T-helper 9 cell (primary cell): ENCODE results near the gene NAA80.
A peak's percentile ranks its signal among the peaks of the same experiment; 100 is the strongest.
"Not testable (repeated sequence)": the region's sequence is repeated elsewhere in the genome, so short reads cannot be mapped to it uniquely, and the experiment has no call there.

Source experiments
- DNase-seq: peaks from one replicate; pipeline ENCODE4 v3.0.0-alpha.2; 2020

The NAA80 gene

DNA sequence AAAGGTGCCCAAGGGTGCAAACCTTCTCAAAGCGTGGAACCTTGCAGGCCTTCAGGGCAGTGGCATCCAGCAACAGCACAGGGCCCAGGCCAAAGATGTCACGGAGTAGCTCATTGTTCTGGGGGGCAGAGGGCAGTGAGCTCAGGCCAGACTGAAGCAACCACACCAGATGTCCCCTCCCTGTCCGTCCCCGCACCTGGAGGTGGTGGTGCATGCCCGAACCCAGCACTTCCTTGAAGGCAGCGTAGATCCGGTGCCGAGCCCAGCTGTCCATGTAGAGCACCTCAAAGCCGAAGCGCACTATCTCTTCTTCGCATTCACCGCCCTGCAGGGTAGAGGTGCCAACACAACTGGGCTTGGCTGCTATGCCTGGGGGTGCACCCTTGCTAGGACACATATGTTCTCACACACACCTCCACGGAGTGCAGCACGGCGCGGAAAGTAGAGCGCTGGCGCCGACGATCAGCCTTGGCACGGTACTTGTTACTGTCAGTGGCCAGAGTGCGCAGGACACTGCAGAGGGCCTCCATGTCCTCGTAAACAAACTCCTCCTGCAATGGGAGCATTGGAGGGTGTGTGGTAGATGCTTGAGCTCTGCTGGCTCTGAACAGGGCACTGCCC, 10.7 kb downstream of the NAA80 start:
- DNase-seq, result no peak

DNA sequence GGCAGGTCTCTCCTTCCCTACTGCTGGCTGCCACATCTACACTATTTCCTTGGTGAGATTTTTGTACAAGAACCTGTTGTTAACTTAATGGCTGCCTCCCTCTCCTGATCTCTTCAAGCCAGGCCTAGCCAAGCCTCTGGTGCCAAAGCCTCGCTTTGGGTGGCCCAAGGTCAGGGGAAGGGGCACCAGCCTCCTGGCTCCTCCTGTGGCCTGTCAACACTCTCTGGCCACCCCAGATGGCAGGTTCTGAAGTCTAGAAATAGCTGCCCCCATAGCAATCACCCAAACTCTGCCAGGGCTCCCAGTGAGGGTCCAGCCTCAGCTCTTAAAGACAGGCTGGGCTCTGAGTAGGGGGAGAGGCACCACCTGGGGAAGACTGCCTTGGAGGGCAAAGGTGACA, 11.9 kb downstream of the NAA80 start:
- DNase-seq, result no peak

DNA sequence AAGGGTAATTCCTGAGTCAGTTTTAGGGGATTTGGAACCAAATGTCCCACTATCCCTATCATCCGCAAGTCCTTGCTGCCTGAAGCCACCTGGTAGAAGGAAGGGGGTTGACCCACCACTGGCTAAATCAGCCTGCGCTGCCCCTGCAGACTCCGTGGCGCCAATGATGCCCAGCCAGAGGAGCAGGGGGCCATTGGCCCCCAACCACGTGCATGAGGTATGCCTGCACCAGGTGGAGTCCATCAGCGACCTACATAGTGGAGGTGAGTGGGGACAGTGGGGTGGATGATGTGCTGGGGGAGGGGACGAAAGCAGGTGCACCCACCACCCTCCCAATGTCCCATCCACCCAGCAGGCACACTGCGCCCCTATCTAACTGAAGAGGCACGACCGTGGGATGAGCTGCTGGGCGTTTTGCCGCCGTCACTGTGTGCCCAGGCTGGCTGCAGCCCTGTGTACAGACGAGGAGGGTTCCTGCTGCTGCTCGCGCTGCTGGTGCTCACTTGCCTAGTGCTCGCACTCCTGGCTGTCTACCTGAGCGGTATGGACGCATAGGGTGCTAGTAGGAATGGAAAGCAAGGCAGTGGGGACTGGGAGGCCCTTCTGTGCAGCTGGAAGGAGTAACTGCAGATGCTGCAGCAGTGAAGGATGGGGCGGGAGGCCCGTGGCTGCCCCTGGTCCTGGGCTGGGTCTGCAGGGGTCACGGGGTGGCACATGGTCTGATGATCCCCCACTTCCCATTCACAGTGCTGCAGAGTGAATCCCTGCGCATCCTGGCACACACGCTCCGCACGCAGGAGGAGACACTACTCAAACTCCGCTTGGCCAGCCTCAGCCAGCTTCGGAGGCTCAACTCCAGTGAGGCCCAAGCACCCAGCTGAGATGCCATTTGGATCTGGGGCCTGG, 12.6 kb downstream of the NAA80 start:
- no peak for DNase-seq

DNA sequence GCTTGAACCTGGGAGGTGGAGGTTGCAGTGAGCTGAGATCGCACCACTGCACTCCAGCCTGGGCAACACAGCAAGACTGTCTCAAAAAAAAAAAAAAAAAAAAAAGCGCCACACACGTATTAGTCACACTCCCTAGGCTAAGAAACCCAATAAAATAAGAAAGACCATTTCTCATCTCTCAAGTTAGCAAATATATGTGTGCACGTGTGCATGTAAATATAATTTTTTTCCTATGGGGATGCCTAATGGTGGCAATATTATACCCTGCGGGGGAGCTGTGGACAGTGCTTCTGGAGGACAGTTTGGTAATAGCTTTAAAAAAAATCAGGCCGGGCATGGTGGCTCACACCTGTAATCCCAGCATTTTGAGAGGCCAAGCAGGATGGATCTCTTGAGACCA, 15.1 kb downstream of the NAA80 start:
- DNase-seq, result not testable (repeated sequence)

DNA sequence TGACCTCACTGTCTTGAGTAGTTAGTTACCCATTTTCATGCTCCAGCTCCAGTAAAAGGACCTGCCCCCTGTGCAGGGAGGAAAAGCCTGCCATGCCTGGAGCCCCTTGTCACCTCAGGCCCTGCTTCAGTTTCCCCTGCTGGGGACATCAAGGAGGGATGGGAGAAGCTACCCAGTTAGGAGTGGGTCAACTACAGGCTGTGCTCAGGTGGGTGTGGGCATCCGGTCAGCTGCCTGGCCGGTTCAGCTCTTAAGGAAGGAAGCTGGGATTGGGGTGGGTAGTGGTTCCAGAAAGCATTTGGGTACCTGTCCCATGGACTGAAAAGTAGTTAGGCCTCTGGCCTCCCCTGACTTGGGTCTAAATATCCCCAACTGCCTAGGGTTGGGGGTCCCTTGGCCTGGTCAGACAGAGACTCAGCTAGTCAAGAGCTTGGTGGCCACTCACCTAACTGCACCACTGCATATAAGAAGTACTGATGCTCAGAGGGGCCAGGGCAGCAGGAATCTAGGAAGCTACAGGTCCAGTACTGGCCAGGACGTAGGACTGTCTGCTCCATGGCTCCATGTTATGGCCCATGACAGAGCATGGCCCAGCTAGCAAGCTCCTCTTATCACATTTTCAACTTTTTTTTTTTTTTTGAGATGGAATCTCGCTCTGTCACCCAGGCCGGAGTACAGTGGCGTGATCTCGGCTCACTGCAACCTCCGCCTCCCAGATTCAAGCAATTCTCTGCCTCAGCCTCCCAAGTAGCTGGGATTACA, 19.8 kb downstream of the NAA80 start:
- DNase-seq, result no peak

DNA sequence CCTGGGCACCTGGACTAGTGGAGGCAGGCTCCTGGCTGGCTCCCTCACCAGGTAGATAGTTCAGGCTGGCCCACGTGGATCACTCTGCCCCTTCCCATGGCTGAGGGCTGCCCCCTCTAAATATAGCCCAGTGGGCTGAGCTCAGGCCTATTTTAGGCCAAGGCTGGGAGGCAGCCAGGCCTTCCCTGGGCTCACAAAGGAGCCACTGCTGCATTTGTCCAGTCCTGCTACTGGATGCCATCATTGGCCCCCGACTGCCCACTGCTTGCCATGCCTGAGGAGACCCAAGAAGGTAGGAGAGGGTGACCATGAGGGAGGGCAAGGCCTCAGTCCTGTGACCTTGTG, 20.4 kb downstream of the NAA80 start, which contains the start of gene LSMEM2:
TSS of gene LSMEM2 (plus strand) at position 208 of the 345 bp plus-strand sequence. CDS start at position 235, 27 bp downstream.
- DNase-seq, result no peak

DNA sequence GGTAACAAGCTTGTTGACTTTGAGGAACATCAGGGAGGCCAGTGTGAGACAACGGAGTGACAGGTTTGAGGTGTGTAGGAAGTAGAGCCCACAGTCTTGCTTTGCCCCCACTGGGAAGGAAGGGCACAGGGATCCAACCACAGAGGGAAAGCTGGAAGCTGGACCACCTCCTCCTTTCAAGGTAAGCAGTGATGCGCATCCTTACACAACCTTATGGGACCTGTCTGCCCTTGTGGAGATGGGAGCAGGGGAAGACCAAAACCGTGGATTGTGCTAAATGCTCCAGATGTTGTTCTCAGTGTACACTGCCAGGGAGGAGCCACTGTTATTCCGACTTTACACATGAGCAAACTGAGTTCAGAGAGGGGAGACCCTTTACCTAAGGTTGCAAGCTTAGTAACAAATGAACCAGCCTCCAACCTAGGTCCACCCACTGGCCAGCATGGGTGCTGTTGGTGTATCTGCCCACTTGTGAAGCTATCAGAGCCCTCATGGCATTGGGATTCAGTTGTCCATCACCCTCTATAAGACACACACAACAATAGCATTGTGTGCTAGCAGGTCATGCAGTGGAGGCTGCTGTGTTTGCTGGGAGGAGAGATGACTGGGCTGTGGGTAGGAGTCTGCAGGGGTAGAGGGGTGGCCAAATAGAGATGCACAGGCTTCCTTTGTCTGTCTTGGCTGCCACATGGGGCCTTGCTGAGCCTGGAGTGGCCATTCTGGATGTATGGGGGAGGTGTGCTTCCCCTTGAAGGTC, 20.9 kb downstream of the NAA80 start:
- DNase-seq, result no peak

DNA sequence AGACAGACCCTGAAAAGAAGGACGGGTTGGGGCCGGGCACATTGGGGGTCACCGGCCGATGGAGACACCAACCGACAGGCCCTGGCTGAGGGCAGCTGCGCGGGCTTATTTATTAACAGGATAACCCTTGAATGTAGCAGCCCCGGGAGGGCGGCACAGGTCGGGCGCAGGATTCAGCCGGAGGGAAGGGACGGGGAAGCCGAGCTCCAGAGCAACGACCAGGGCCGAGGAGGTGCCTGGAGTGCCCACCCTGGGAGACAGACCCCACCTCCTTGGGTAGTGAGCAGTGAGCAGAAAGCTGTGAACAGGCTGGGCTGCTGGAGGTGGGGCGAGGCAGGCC, 22.5 kb downstream of the NAA80 start:
- DNase-seq, result no peak

DNA sequence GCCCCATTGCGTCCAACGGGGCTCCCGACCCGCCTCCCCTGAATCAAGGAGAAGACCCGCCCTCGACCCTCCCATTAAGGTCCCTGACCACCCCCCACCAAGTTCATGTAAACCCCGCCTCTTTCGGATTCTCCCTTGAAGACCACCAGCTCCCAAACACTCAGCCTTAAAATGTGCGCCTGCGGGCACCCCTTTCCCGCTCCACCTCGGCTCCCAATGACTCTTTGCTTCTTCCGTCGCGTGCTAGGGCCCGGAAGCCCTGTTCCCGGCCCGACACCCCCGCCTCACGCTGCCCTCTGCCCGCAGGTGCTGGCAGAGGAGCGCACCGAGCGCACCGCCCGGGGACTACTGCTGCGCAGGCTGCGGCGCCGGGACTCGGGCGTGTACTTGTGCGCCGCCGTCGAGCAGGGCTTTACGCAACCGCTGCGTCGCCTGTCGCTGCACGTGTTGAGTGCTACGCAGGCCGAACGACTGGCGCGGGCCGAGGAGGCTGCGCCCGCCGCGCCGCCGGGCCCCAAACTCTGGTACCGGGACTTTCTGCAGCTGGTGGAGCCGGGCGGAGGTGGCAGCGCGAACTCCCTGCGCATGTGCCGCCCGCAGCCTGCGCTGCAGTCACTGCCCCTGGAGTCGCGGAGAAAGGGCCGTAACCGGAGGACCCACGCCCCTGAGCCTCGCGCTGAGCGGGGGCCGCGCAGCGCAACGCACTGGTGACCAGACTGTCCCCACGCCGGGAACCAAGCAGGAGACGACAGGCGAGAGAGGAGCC, 23.0 kb downstream of the NAA80 start:
- no peak for DNase-seq

DNA sequence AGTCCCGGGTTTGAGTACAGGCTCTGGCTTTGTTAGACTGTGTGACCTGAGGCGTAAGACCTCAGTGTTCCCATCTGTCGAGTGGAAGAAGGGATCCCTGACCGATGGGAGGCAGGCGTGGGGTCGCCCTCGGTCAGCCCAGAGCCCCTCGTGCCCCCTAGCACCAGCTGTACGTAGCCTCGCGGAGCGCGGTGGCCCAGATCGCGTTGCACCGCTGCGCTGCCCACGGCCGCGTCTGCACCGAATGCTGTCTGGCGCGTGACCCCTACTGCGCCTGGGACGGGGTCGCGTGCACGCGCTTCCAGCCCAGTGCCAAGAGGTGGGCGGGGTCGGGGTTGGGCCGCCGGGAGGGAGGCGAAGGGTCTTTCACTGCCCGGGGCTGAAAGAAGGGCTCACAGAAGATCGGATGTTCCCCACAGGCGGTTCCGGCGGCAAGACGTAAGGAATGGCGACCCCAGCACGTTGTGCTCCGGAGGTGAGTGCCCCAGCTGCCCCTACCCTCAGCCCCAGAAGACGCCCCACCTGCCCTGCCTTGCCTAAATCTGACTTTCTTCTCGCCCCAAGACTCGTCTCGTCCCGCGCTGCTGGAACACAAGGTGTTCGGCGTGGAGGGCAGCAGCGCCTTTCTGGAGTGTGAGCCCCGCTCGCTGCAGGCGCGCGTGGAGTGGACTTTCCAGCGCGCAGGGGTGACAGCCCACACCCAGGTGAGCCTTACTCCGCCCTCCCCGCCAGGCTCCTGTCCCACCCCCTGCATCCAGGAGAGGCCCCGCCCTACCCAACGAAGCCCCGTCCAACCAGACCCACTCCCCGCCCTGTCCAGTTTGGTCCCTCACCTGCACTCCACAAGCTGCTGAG, 23.8 kb downstream of the NAA80 start:
- no peak for DNase-seq

DNA sequence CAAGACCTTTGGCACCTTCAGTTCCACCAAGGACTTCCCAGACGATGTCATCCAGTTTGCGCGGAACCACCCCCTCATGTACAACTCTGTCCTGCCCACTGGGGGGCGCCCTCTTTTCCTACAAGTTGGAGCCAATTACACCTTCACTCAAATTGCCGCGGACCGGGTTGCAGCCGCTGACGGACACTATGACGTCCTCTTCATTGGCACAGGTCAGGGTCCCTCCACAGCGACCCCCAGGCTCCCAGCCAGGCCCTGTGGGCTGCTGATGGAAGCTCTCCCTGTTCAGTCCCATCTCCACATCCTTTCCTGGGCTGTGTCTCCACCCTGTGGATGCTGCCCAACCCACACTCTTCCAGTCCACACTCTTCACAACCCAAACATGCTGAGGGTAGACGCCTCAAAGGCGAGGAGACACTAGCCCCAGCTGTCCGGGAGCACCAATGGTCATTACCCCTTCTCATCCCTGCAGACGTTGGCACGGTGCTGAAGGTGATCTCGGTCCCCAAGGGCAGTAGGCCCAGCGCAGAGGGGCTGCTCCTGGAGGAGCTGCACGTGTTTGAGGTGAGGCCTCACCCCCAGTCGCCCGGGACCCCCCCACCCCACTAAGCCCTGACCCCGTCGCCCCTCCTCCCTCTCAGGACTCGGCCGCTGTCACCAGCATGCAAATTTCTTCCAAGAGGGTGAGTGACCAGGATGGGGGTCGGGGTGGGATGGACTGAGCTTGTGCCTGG, 24.7 kb downstream of the NAA80 start:
- DNase-seq, result peak; percentile 72

DNA sequence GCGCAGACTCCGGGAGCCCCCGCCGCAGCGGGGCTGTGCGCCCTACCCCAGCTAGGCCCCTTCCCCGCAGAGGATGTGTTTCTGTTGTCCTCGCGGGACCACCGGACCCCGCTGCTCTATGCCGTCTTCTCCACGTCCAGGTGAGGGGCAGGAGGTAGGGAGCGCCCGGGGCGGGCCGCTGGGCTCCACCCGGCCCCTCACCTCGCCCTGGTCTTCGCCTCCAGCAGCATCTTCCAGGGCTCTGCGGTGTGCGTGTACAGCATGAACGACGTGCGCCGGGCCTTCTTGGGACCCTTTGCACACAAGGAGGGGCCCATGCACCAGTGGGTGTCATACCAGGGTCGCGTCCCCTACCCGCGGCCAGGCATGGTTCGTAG, 25.5 kb downstream of the NAA80 start:
- no peak for DNase-seq

DNA sequence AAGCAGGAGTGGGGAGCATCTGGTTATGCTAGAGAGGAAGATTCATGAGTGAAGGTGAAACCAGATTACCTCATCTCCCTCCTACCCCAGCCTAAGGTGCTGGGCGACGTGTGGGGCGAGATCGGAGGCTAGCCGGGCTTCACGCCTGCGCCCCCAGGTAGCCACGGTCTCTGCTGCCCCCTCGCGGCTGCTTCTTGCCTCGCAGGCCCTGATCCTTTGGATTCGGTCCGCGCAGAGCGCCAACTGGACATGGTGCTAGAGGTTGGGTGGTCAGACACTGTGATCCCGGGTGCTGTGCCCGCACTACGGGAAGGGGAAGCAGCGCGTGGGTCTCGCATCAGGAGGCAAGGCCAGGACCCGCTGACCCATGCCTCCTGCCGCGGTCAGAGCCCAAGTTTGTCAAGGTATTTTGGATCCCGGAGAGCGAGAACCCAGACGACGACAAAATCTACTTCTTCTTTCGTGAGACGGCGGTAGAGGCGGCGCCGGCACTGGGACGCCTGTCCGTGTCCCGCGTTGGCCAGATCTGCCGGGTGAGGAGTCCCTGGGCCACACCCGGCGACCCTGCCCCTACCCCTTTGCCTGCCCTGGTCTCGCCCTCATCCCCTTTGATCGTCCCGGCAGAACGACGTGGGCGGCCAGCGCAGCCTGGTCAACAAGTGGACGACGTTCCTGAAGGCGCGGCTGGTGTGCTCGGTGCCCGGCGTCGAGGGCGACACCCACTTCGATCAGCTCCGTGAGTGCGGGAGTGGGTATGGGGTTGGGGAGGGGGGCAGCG, 26.1 kb downstream of the NAA80 start:
- DNase-seq, result peak; percentile 91

DNA sequence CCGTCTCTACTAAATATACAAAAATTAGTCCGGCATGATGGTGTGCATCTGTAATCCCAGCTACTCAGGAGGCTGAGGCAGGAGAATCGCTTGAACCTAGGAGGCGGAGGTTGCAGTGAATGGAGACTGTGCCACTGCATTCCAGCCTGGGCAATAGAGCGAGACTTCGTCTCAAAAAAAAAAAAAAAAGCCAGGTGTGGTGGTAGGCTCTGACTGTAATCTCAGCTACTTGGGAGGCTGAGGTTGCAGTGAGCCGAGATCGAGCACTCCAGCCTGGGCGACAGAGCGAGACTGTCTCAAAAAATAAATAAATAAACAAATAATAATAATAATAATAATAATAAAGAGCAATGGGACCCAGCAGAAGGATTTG, 26.7 kb downstream of the NAA80 start:
- not testable (repeated sequence) for DNase-seq

DNA sequence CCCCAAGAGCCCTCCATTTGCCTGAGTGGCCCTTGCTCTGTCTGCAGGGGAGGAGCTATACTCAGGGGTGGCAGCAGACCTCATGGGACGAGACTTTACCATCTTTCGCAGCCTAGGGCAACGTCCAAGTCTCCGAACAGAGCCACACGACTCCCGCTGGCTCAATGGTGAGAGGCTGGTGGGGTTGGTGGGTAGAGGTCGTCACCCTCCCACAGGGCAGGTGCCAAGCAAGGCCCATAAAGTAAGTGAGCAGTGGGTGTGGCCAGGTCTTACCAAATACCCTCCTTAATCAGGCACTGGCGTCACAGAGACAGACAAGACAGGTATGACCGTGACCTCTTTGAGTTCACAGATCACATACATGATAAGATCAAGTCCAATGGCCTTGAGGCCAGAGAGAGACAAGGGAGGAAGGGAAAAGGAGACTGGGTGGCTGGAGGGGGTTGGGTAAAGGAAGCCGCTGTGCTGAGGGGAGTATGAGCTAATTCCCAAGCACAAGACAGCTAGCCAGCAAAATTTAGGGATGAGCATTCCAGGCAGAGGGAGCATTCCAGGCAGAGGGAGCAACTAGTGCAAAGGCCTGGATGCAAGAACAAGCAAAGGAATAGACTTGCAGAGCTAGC, 27.8 kb downstream of the NAA80 start:
- no peak for DNase-seq

DNA sequence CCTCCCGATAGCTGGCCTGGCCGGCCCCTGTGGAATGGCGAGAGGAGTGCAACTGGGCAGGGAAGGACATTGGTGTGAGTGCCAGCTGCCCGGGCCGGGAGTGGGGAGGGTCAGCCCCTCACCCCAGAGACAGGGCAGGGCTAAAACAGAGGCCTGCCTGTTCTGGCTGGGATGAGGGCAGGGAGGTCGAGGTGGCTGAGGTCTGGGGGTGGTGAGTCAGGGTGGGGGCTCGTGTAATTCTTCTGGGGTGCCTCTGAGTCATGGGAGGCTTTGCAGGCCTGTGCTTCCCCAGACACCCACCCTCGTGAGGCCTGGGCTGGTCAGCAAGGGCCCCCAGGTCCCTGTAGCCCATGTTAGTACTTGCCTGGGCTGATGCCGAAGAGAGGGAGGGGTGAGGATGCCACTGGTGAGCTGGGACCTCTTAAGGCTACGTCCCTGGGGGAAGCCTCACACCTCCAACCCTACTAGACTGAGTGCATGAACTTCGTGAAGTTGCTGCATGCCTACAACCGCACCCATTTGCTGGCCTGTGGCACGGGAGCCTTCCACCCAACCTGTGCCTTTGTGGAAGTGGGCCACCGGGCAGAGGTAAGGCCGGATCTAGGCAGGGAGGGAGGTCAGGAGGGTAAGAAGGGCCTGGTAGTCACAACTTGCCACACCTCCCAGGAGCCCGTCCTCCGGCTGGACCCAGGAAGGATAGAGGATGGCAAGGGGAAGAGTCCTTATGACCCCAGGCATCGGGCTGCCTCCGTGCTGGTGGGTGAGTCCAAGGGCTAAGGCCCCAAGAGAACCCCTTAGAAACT, 28.6 kb downstream of the NAA80 start:
- no peak for DNase-seq

DNA sequence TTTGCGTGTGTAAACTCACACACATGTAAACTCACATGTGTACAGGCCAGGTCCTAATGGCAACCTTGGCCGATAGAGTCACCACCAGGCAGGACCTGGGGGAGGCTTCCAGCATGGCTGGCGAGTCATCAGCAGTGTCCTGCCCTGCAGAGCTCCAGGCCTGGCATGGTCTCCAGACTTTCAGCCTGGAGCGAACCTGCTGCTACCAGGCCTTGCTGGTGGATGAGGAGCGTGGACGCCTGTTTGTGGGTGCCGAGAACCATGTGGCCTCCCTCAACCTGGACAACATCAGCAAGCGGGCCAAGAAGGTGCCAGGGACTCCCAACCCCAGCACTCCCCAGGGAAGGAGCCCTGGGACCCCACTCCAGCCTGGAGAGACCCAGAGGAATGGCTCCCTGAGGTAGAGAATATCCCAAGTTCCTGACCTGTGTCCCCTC, 29.2 kb downstream of the NAA80 start:
- DNase-seq, result no peak

DNA sequence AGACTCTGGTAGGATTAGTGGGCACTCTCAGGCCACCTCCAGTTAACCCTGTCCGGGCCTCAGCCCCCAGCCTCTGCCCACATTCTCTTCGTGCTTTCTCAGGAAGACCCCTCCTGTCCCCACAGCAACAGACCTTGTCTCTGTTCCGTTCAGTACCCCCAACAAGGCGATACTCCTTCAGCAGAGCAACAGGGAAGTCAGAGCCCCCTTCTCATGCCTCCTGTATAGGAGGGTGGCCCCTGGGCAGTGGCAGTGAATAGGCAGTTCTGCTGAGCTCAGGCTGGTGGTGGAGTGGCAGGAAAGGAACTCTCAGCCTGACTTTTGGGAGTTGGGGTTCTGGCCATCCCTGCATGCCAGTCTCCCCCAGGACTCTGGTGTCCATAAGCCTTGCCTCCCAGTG, 29.7 kb downstream of the NAA80 start:
- no peak for DNase-seq
